PC-9 (cell line): Measurements from ENCODE around the gene MYO6. TPM values are rescaled to one million over a fixed set of nuclear protein-coding genes. Genes with fewer than 3 reads are reported as not detected.

Source experiments
- BruUV-seq: library from RNA; stranded (reverse); fragments of 400-500 nt; replicated peaks from 2 replicates; lab custom pipeline; 2021; lab: Mats Ljungman, UMichigan
- CTCF ChIA-PET: fragments of 300-600 bp; sonication (Branson Sonifier 250); formaldehyde crosslinking; loops from one replicate; lab custom pipeline; 2022; ENCODE audit warnings: antibody characterized with exemption; lab: Charles Lee
- POLR2A ChIA-PET: fragments of 300-600 bp; sonication (Branson Sonifier 250); formaldehyde crosslinking; loops from one replicate; lab custom pipeline; 2022; ENCODE audit warnings: antibody characterized with exemption; ENCODE audit not compliant: unreplicated experiment; lab: Charles Lee
- DNase-seq, 2 experiments: peaks; one replicate each; pipeline versions ENCODE4 v3.0.0 to v3.0.0-alpha.2; 2015 to 2022; ENCODE audit warnings: mixed read lengths in 1 of 2
- H2AFZ ChIP-seq: fragments of 200-600 bp; sonication (generic); 2 replicates; pipeline ENCODE4 v1.8.1; 2017; ENCODE audit warnings: antibody characterized with exemption
- H3F3A ChIP-seq: fragments of 200-600 bp; sonication (generic); 2 replicates; pipeline ENCODE4 v1.8.1; 2017; ENCODE audit warnings: antibody characterized with exemption, mild to moderate bottlenecking, low read depth; ENCODE audit not compliant: insufficient read depth
- H3K27ac ChIP-seq: fragments of 200-600 bp; sonication (generic); 2 replicates; pipeline ENCODE4 v1.6.1; 2016; ENCODE audit warnings: mixed run types
- H3K27me3 ChIP-seq: fragments of 200-600 bp; sonication (generic); 2 replicates; pipeline ENCODE4 v1.6.1; 2016; ENCODE audit warnings: low read depth, mixed run types; ENCODE audit not compliant: insufficient read depth
- H3K36me3 ChIP-seq: fragments of 200-600 bp; sonication (generic); 2 replicates; pipeline ENCODE4 v1.6.1; 2016; ENCODE audit warnings: low read depth, mixed run types
- H3K4me1 ChIP-seq: fragments of 200-600 bp; sonication (generic); replicated peaks from 2 replicates; pipeline ENCODE4 v1.6.1; 2016; ENCODE audit warnings: mixed run types; ENCODE audit not compliant: insufficient read depth
- H3K4me2 ChIP-seq: fragments of 200-600 bp; sonication (generic); 2 replicates; pipeline ENCODE4 v1.6.1; 2017; ENCODE audit warnings: mixed run types
- H3K4me3 ChIP-seq: fragments of 200-600 bp; sonication (generic); 2 replicates; pipeline ENCODE4 v1.6.1; 2016; ENCODE audit warnings: mixed run types
- H3K79me2 ChIP-seq: fragments of 200-600 bp; sonication (generic); 2 replicates; pipeline ENCODE4 v1.6.1; 2017; ENCODE audit warnings: low read depth, mixed run types
- H3K9me2 ChIP-seq: fragments of 200-600 bp; sonication (generic); 2 replicates; pipeline ENCODE4 v1.8.1; 2017; ENCODE audit warnings: mild to moderate bottlenecking; ENCODE audit not compliant: insufficient read depth
- H3K9me3 ChIP-seq: fragments of 200-600 bp; sonication (generic); 2 replicates; pipeline ENCODE4 v1.8.1; 2016; ENCODE audit warnings: low read depth; ENCODE audit not compliant: insufficient read depth
- H4K20me1 ChIP-seq: fragments of 200-600 bp; sonication (generic); 2 replicates; pipeline ENCODE4 v1.8.1; 2017; ENCODE audit not compliant: insufficient read depth
- EZH2 ChIP-seq: fragments of 200-600 bp; sonication (generic); IDR thresholded peaks from 2 replicates; pipeline ENCODE4 v1.8.0; 2017; ENCODE audit warnings: antibody characterized with exemption, low read depth
- intact Hi-C: fragments of 100-400 bp; cut with micrococcal nuclease; formaldehyde crosslinking; loops from one replicate; pipeline ENCODE4 v1.10.0; 2022; ENCODE audit not compliant: unreplicated experiment
- total RNA-seq: library from RNA; stranded (reverse); gene quantifications from 2 replicates; pipeline ENCODE4 v1.2.3, GENCODE V29; 2021
- TF ChIP-seq, protein P1 (sequence below): fragments of 200-600 bp; sonication (generic); conservative IDR thresholded peaks from 2 replicates; pipeline ENCODE4 v1.6.1; 2017; ENCODE audit warnings: mixed run types, antibody characterized with exemption, mild to moderate bottlenecking, moderate library complexity

The MYO6 gene
- total RNA-seq, 1 experiment from 2014 or later, result 93.0 TPM

DNA sequence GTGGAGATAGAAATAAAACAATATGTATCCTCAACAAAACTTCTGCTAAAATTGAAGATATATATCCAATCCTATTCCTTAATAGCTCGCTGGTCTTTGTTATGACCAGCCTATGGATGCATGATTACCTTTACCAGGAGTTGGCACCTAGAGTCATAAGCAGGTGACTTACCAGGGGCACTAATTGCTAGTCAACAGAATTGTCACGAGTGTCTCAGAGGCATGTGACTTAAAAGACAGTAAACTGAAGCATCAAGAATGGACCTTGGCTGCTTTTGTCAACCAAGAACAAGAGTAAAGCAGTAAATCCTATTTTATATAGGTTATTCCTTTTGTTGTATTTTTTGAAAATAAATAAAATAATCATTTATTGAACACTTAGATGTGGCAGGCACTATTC, 115.4 kb downstream of the MYO6 start:
- intact Hi-C loops, result no loop called here
- no TSS peak for BruUV-seq
- H3K9me3 ChIP-seq, result no peaks in the 10 kb centered on the region
- CTCF ChIA-PET, result no interaction called here
- no peaks in the 10 kb centered on the region for H3K9me2 ChIP-seq
- no peaks in the 10 kb centered on the region for H3K79me2 ChIP-seq
- H3K4me1 ChIP-seq, result no peaks in the 10 kb centered on the region
- no peak for DNase-seq
- H3K27ac ChIP-seq, result no peak overlapping the region
- no peak for TF ChIP-seq EZH2
- TF ChIP-seq, protein P1, sequence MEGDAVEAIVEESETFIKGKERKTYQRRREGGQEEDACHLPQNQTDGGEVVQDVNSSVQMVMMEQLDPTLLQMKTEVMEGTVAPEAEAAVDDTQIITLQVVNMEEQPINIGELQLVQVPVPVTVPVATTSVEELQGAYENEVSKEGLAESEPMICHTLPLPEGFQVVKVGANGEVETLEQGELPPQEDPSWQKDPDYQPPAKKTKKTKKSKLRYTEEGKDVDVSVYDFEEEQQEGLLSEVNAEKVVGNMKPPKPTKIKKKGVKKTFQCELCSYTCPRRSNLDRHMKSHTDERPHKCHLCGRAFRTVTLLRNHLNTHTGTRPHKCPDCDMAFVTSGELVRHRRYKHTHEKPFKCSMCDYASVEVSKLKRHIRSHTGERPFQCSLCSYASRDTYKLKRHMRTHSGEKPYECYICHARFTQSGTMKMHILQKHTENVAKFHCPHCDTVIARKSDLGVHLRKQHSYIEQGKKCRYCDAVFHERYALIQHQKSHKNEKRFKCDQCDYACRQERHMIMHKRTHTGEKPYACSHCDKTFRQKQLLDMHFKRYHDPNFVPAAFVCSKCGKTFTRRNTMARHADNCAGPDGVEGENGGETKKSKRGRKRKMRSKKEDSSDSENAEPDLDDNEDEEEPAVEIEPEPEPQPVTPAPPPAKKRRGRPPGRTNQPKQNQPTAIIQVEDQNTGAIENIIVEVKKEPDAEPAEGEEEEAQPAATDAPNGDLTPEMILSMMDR, result no peak
- H3K4me3 ChIP-seq, result no peak overlapping the region
- POLR2A ChIA-PET, result interaction anchor here (0.6 kb wide), 1 partner anchor 205 kb away, joined by 6 read pairs; no protein-coding TSS in a partner anchor
- H2AFZ ChIP-seq, result no peak overlapping the region
- peaks cover 12% of the 10 kb centered on the region for H3K36me3 ChIP-seq
- H3K27me3 ChIP-seq, result no peaks in the 10 kb centered on the region
- H3F3A ChIP-seq, result no peaks in the 10 kb centered on the region
- no peaks in the 10 kb centered on the region for H4K20me1 ChIP-seq
- no peak overlapping the region for H3K4me2 ChIP-seq

DNA sequence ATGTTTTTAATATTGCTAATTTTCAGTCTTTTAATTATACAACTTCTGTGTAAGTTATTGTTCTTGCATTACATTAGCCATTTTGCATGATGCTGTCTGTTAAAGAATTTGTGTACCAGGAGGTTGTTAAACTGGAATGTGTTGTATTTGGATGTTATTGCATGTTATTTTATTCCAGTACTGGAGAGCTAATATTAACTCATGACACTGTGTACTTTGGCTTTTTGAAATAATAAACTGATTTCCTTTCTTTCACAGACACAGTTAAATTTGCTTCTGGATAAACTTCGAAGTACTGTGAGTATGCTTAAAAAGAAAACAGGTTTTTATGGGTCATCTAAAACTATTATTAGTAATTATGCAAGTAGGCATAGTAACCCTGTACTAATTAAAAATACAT, 121.3 kb downstream of the MYO6 start:
- Histone ChIP-seq H3K4me2 (no peak overlapping the region), H2AFZ (no peak overlapping the region), H3K9me2 (no peaks in the 10 kb centered on the region), H3K79me2 (no peaks in the 10 kb centered on the region), H3F3A (no peaks in the 10 kb centered on the region), H3K4me3 (no peak overlapping the region), H4K20me1 (no peaks in the 10 kb centered on the region), H3K4me1 (no peaks in the 10 kb centered on the region), H3K27me3 (no peaks in the 10 kb centered on the region), H3K27ac (no peak overlapping the region), H3K36me3 (peaks cover 7% of the 10 kb centered on the region; the same call in 1 of the 2 replicates), H3K9me3 (no peaks in the 10 kb centered on the region)
- DNase-seq, result no peak
- intact Hi-C loops, result no loop called here
- TF ChIP-seq EZH2, result no peak
- TF ChIP-seq, protein P1, result no peak
- POLR2A ChIA-PET, result no interaction called here
- CTCF ChIA-PET, result no interaction called here
- no TSS peak for BruUV-seq

DNA sequence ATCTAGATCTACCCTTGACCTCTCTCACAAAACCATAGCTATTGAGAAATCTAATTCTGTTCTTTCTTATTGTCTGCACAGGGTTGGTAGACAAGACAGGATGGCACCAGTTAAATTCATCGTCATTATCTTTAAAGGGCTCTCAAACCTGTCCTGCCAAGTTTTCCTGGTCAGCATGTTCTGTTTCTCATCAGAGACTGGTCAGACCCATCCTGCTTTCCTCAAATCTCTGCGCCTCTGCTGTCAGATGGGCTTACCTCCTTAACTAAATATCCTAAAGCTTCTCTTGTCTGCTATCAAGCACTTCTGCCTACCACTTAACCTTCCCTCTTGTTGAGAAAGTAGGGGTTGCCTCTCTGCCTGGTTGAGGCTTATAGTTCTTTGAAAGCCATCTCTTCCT, 125.2 kb downstream of the MYO6 start:
- Histone ChIP-seq H3K4me1 (no peaks in the 10 kb centered on the region), H3F3A (no peaks in the 10 kb centered on the region), H3K9me3 (no peaks in the 10 kb centered on the region), H3K9me2 (no peaks in the 10 kb centered on the region), H3K27ac (no peak overlapping the region), H2AFZ (no peak overlapping the region), H3K27me3 (no peaks in the 10 kb centered on the region), H4K20me1 (no peaks in the 10 kb centered on the region), H3K36me3 (peaks cover 5% of the 10 kb centered on the region; the same call in 1 of the 2 replicates), H3K4me3 (no peak overlapping the region), H3K4me2 (no peak overlapping the region), H3K79me2 (no peaks in the 10 kb centered on the region)
- intact Hi-C loops, result no loop called here
- no peak for DNase-seq
- TF ChIP-seq, protein P1, result no peak
- TF ChIP-seq EZH2, result no peak
- BruUV-seq, result no TSS peak
- ChIA-PET POLR2A (no interaction called here), CTCF (no interaction called here)
